T-helper 2 cell treated with Interferon-gamma antibody and Interleukin-4, amounts not matched to agents 100 ng/mL and 5 ng/mL, for 36 hours (primary cell): ENCODE results near the gene PIM3. TPM values are rescaled to one million over a fixed set of nuclear protein-coding genes. Genes with fewer than 3 reads are reported as not detected.

Experiments used
- intact Hi-C: fragments of 100-400 bp; cut with micrococcal nuclease; formaldehyde crosslinking; loops from one replicate; pipeline ENCODE4 v1.15.1; 2023
- total RNA-seq: library from RNA; stranded (reverse); gene quantifications from 2 replicates; pipeline ENCODE4 v1.2.3, GENCODE V29; 2022

PIM3 gene
- total RNA-seq, 1 donor from 2014 or later: 52.8 TPM

DNA sequence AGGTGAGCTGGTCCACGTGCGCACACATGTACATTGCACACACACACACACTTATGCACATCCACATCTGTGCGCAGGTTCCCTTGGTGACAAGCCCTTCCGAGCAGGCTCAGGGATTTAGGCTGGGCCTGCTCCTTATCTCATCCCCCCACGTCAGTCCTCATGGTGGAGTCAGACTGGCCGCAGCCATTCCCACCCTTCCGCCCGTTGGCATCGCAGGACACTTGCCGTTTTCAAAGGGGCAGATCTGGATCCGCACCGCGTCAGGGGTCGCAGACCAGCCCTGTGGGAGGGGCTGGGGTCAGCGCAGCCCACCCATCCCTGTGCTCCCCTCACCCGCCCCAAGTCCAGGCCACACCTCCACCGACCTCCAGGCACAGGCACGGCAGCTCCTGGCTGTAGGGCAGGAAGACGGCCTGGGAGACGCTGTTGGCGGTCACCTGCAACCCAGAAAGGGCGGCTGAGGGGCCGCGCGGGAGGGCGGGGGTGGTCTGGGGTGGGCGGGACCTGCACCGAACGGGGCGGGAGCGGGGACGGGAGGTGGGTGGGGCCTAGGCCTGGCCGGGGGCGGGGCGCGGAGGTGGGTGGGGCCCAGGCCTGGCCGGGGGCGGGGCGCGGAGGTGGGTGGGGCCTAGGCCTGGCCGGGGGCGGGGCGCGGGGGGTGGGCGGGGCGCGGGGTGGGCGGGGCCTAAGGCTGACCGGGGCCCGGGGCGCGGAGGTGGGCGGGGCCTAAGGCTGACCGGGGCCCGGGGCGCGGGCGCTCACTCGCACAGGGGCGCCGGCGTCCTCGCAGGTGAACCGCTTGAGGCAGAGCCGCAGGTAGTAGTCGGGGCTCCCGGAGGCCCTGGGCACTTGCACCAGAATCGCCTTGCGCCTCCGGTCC is 38.7 kb downstream of the PIM3 start:
- intact Hi-C loops: no loop called here

- intact Hi-C loops: no loop called here
These were observed 39.5 kb downstream of the PIM3 start for GRCh38 chr22:49999946-50000586.

DNA sequence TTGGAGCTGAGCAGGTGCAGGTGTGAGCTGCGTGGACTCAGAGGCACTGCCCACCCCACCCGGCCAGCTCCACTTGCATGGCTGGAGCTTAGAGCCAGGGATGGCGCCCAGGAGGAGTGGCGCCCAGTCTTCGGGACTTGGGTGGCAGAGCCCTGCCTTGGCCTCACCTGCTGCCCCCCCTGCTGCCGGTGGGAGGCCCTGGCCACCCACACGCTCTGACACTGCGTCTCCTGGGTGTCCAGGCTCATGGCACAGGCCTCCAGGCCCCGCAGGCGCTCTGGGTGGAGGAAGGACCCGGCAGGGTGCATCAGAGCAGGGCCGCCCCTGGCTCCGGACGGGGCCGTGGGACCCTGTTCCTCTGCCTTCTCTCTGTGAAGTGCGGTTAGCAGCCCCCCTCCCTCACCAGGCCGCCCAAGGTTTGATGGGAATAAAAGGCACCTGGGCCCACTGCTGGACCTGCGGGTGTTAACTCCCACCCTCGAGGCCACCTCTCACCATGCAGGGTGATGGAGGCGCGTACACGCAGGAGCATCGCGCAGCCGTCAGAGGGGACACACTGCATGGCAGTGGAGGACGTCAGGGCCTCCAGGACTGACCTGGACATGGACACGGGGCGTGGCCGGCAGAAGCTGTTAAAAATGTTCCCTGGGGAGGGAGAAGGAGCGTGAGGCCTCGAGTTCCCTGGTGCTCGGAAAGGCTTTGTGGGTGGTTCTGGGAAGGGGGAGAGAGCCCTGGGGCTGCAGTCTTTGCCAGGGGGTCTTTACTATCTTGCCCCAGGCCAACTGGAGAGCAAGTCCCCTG is 40.2 kb downstream of the PIM3 start:
- intact Hi-C loops: no loop called here

DNA sequence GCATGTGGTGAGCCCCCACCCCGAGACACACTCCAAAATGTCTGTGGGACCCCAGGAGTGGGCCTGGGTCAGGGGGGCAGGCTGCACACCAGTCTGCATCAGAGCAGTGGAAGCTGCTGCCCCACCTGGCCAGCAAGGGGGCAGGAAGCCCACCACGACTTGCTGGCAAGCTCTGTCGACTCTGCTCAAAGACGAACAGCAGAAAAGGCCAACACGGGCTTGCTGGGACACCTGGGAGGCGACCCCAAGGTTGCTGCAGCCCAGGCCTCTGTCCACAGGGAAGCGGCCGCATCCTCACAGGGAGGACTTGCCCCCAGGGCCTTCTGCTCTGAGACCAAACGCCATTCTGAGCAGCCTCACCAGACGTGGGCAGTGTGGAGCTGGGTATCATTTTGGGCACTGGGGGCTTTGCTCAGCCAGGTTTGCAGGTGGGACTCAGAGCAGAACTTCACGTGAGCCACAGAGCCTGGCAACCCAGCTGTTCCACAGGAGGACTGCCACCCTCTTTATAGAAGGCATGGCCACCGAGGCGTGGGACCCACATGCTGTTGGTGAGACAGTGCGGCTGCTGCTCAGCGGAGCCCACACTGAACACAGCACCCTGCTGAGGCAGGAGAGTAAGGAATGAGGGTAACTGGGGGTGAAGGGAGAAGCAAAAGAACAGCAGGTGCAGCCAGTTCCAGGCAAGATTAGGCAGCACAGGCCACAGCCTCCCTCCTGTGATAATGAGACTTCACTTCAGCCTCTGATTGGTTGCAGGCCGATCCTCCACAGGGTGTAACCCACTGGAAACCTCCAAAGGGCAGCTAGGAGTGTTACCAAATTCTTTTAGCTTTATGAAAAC is 41.0 kb downstream of the PIM3 start:
- intact Hi-C loops: no loop called here

DNA sequence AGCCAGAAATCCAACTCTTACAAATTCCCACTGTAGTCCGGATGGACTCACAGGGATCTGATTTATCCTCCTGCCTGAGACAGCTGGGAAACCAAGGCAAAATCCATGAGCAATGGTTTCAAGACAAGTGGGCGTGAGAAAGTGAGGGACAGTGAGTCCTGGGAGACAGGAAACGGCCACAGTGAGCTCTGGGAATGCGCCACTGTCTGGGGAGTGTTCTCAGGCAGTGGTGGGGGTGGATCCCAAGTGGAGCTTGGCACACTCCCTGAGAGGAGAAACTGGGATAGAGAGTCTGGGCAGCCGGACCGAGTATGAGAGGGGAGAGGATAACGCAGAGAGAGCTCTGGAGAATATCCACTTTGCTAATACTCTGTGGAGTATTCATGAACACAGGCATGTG is 42.2 kb downstream of the PIM3 start:
- intact Hi-C loops: no loop called here

DNA sequence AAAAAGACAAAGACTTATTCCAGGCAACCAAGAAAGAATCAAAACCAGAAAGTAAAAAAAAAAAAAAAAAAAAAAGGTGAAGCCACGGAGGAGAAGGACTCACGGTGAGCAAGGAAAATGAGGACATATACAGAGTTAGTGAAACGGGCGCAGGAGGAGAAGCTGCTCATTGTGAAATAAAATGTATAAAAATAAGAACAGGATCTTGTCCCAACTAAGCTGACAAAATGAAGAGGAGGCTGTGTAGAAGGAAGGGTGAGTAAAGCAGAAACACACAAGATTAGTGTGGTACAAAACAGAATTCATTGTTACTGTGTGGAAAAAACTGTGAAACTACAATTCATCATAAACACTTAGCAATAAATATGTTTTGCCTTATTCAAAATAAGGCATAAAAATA is 44.3 kb downstream of the PIM3 start:
- intact Hi-C loops: no loop called here

DNA sequence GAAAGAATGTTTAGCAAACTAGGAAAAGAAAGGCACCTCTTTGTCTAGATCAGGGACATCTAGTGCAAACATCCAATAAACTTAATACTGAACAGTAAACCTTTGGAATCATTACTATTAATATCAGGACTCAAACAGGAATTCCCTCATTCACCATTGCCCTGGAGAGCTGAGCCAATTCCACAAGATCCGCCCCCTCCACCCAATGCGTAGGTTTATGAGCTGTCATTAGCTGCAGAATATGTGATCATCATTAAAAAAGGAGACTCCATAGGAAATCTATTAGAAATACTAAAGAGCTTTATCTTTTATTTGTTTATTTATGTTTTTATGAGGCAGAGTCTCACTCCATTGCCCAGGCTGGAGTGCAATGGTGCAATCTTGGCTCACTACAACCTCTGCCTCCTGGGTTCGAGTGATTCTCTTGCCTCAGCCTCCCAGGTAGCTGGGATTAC is 46.5 kb downstream of the PIM3 start:
- intact Hi-C loops: no loop called here

DNA sequence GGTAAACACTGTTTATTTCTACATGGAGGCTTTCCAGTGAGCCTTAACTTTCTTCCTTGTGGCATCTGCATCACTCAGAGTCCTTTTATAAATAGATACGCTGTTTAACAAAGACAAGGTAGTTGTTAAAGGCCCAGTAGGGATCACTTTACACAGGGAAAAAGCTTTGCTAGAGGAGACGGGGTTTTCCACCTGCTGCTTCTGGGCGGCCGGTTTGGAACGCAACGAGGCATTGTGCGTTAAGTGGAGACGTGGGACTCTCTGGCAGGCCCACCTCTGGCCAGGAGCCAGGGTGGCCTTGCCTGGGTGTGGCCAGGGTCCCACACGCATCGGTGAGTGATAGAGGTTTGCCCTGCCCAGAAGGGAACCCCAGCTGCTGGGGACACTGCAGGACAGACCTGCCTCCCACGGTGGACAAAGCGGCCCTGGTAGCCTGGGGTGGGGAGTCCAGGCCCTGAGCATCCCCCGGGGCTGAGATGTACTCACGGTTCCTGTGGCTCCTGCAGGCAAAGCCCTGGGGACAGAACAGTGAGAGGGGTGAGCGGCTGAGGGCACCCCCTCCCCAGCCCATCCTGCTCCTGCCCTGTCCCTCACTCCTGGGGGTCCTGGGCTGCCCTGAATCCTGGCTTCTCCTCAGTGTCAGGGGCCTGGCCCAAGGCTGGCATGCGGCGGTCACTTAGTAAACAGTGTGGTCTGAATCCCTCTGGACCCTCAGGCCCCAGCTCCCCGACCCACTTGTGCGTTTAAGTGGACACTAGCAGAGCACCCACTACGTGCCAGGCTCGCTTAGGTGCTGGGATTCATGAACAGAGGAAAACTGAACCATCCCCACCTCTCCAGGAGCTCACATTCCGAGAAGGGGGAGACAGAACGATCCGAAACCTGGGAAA is 47.8 kb downstream of the PIM3 start:
- intact Hi-C loops: no loop called here

- intact Hi-C loops: no loop called here
These were observed 48.7 kb downstream of the PIM3 start for GRCh38 chr22:50009251-50009650.

GRCh38 chr22:50009765-50010675 is 49.4 kb downstream of the PIM3 start:
- intact Hi-C loops: no loop called here

DNA sequence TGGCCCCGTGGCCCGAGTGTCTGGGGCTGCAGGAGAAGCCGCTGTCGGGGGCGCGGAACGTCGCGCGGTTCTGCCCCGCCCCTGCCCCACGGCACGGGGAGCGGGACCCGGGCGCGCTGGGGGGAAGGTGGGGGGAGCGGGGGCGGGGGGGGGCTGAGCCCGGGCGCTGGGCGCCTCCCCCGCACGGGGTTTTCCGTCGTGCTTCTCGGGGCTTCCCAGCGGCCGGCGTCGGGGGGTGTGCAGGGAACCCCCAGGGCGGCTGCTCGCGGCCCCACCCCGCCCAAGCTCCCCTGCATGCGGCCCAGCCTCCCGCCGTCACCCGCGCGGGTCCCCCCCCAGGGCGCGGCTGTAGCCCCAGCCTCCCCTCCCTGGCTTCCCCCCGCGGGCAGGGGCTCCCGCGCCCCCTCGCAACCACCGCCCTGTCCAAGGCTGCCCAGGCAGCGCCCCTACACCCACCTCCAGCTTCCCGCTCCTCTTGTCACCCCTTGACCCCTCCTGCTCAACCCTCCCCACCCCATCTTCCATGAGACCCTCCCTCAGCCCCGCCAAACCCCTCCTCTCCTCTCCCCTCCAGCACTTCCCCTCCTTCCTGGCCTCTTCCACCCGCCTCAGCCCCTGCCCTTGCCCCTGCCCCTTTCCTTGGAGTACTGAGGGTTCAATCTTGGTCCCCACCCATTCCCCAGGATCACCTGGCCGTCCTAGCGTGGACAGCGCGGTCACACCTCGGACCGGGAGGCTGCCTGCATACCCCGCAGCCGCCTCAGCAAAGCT is 50.3 kb downstream of the PIM3 start:
- intact Hi-C loops: no loop called here

GRCh38 chr22:50011447-50012210 is 51.1 kb downstream of the PIM3 start:
- intact Hi-C loops: no loop called here

DNA sequence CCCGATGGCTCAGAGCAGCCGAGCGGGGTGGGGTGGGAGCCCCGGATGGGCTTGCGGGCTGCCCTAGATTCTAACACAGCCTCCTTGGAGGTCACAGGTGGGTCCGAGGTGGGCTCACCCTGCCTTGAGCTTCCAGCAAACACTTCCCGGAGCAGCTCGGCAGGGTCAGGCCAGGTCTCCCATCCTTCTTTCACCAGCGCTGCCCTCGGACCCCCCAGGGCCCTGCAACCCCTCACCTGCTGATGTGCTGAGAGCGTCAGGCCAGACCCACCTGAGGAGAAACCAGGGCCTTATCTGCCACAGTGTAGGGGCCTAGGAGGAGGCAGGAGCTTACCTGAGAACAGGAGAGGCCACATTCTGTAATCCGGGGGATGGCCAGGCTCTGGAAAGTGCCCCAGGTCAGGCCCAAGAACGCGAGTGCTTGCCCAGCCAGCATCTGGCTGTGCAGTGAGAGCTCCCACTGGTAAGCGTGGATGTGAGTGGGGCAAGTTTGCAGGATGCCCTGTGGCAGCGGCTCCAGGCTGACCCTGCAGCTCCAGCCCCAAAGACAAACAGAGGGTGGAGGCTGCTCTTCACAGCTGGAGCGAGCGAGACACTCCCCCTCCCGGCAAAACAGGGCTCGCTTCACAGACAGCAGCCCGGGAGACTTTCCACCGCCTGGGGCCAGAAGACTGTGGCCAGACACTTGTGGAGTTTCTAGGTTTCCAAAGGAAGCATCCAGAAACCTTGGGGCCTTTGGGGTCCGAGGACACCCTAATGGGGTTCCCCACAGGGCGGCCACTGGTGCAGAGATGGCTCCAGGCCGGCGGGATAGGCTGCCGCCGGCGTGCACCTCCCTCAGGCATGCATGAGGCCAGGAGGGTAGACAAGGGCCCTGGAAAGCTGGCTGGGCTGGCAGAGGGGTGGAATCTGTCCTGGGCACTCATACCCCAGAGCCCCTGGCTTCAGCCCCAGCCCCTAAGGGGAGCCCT is 51.9 kb downstream of the PIM3 start, which contains the start of gene IL17REL:
Gene IL17REL (minus strand): TSS at position 555 of the 971 bp plus-strand sequence. CDS start 119 bp downstream, at position 436.
- intact Hi-C loops: no loop called here
